ENCODE results near the gene TMIGD1.

Gene TMIGD1

GRCh38 chr17:30324723-30325122, 9.1 kb downstream of the TMIGD1 start:
- DNase-seq: no peak

DNA sequence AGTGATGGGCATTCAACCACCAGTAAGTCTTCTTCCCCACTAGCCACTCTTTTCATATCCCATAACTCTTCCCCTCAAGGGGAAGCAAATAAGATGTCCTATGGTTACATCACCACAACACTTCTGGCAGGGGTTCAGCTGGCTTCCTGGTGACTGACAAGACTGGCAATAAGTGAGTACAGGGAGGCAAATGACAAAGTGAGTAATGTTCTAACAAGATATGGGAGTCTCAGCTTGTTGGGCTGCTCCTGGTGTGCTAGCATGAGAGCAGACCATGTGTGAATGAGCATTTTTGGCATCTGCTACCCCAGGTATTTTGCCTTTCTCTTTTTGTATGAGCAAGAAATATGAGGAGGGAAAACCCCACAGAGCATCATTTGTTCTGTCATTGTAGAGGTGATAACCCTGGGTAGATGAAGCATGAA, 9.9 kb downstream of the TMIGD1 start:
- DNase-seq: peak; percentile 60

DNA sequence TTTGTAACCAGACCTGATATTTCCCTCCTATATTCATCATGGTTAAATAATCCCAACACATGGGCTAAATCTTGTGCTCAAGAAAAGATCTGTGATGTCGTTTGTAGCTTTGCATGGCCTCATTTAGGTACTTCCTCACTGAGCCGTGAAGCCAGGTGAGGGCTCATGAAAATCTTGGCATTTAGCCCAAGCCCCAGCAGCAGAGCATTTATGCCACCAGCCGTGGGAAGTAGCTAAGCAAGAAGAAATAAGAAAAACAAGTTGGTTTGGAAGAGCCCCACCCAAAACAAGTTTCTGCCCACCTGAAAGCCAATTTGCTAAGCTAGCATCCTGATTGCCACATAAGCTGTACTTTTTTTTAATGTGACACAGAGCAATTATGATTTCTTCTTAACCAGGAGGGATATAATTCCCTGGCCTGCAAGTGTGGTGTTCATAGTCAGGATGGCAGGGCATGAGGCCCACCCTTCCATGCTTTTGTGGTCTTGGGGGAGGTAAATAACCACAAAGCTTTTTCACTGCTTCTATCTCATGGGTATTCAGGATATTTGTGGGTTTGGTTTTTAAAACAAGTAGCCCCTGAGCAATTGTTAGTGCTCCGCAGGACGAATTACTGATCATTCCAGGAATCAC, 10.5 kb downstream of the TMIGD1 start:
- no peak for DNase-seq

- no peak for DNase-seq
Observed at GRCh38 chr17:30321314-30321713, 12.5 kb downstream of the TMIGD1 start.

DNA sequence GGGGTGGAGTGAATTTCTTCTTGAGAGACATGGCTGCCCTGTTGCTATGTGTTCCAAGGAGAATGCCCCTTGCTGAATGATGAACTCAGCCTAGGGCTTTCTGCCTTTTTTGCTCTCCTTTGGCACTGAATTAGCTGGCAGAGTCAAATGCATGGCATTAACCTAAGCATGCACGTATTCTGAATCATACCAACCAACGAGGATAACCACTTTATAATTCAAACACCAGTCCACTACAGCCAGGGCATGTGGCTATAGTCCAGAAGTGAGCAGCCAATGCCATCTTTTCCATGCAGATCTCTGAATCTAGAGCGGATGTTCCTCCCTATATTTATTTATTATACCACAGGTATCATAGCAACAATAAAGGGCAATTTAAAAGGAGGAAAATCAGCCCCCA, 15.7 kb downstream of the TMIGD1 start:
- DNase-seq: no peak

DNA sequence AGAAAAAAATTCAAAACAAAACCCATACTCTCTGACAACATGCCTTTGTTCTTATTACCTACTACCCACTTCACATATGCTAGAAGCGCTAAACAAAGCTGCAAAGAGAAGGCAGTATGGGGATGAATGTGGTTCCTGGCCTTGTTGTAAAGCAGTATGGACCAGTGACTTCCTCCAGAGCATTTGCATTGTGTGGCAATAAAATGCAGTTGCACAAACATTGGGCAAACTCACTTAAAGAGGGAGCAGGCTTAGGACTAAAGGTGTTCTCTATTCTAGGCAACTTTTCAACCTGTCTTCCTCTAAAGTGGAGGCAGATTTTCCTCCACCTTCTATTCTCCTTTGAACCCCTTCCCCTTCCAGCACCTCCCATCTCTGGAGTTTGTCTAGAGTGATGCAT, 17.1 kb downstream of the TMIGD1 start:
- DNase-seq: no peak

GRCh38 chr17:30315106-30315505, 18.8 kb downstream of the TMIGD1 start:
- no peak for DNase-seq

DNA sequence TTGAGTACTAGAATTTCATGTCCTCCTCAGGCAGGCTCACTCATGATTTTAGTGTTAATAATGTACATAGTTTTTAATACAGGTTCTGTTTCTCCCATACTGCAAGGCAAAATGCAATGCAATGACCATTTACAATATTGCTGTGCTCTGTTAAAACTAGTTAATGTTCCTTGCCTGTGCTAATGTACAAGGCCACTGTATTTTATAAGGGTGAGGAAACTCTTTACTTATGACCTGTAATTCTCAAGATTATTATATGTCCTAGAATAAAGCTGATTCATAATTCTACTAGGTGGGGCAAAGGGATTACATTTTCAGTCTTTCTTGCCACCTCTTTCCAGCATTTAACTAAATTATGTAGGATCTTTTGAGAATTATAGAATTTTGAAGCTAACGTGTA, 19.4 kb downstream of the TMIGD1 start:
- no peak for DNase-seq

- DNase-seq: no peak
Observed at GRCh38 chr17:30312226-30312625, 21.6 kb downstream of the TMIGD1 start.

DNA sequence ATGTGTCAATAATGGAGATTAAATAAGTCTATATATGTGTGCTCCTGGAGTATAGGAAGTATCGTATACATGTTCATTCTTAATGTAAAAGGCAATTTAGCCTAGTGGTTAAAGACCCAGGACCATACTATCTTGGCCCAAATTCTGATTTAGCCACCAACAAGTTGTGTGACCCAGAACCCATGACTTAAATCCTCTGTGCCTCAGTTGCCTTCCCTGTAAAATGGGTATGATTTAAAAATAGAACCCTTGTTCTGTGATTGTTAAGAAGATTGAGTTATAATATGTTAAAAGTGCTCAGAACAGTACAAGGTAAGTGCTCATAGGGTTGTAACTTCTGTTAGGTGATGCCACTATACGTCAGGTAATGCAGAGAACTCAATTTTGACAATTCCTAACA, 23.3 kb downstream of the TMIGD1 start:
- no peak for DNase-seq

DNA sequence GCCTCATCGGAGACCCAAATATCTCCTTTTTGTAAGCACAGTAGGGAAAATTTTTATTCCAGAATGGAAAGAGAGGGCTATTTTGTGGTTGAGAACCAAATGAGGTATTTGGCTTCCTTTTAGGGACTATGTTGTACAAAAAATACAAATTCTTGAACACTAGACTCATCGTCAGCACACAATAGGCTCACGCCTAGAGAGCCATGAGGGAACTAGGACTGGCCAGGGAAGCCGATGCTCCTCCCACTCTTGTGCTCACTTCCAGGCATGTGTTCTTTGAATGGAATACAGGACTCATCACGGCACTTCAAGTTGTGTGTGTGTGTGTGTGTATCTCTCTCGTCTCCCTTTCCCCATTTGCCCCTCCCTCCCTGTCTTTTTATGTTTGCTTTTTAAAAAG, 24.3 kb downstream of the TMIGD1 start:
- peak; percentile 58 for DNase-seq

- DNase-seq: no peak
Observed at GRCh38 chr17:30308406-30308805, 25.5 kb downstream of the TMIGD1 start.

- DNase-seq: no peak
Observed at GRCh38 chr17:30304778-30305177, 29.1 kb downstream of the TMIGD1 start.

- no peak for DNase-seq
Observed at GRCh38 chr17:30302241-30302640, 31.6 kb downstream of the TMIGD1 start.

- no peak for DNase-seq
Observed at GRCh38 chr17:30300818-30301217, 33.0 kb downstream of the TMIGD1 start.

GRCh38 chr17:30299000-30299399, 34.9 kb downstream of the TMIGD1 start:
- peak; percentile 5 for DNase-seq

DNA sequence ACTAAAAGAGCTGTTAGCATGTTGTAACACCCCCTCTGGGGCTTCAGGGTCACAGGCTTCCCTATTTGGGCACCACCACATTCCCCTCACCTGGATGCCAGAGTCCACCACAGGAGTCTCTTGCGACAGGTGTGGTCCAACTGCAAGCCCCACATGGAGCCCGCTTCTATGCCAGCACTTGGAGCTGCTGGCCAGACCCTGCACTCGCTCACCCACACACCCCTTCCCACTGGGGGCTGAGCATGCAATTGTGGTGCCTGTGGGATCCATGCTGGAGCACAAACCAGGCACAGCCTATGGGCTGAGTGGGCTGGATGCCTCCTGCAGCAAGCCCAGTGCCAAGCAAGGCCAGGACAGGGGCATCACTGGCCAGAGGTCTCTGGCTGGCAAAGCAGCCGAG, 36.1 kb downstream of the TMIGD1 start:
- no peak for DNase-seq

DNA sequence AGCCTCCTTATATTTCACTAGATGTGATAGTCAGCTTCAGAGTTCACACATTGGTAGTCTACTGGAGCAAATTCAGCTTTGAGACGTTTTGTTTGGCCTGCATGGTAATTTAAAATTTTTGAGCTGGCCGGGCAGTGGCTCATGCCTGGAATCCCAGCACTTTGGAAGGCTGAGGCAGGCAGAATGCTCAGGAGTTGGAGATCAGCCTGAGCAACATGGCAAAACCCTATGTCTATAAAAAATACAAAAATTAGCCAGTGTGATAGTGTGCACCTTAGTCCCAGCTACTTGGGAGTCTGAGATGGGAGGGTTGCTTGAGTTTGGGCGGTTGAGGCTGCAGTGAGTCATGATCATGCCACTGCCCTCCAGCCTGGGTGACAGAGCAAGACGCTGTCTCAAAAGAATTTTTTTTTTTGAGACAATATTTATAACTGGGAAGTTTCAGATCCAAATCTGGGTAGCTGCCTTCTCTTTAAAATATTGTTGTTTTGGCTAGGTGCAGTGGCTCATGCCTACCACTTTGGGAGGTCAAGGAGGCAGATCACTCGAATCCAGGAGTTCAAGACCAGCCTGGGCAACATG, 37.3 kb downstream of the TMIGD1 start:
- no peak for DNase-seq

GRCh38 chr17:30292286-30292858, 41.5 kb downstream of the TMIGD1 start:
- DNase-seq: peak; percentile 61

DNA sequence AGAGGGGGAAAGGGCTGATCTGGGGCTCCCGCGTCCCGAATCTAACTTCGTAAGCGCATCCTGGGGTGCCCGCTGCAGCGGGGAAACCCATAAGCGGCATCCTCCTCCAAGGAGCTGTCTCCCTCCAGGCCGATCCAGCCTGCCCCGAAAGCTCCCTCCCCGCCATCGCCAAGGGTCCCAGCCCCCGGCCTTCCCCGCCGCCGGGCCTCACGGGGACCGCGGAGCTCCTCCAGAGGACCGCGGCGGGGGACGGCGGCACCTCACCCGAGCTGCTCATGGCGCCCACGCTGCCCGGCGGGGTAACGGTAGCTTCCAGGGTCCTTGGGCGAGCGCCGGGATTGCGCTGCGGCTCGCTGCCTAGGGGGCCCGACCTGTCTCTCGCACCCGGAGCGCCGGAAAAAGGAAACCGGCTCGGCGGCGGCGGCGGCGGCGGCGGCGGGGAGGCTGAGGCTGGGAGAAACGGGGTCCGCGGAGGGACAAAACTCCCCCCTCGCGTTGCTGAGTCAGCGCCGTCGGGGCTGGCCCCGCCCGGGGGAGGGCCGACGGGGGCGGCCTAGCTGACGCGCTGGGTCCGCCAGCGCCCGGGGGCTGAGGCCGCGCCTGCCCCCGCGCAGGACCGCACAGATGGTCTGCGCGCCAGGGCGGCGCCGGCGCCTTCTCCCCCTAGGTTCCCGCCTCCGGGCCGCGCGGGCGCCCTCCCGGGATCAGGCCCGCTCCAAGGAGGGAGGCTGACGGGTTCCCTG, 42.1 kb downstream of the TMIGD1 start, which contains the start of gene BLMH:
Gene BLMH (minus strand): TSS at position 402 of the 743 bp plus-strand sequence. CDS start 125 bp downstream, at position 277.
- peak; percentile 89 for DNase-seq

- peak; percentile 33 for DNase-seq
Observed at GRCh38 chr17:30290696-30291542, 42.9 kb downstream of the TMIGD1 start.

GRCh38 chr17:30290077-30290476, 43.8 kb downstream of the TMIGD1 start:
- DNase-seq: no peak

DNA sequence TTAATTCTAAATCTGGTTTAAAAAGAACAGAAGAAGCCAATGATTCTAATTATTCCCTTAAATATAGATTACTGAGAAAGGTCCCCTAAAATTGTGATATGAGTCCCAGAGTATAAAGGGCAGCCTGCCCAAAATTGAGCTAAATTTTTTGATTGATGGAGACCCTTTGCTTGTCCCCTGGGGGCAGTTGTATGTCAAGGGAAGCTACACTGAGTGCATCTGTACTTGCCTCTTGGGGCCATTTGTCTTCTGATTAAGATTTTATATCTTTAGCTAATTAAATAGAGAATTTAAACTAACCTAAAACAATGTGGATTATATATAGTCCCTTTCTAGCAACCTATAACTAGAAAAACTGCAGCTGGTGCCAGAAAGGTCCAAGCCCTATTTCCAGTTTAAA, 54.7 kb downstream of the TMIGD1 start:
- DNase-seq: no peak

All from fibroblast of skin of right biceps (primary cell).